Spinal cord (tissue), 10 donors: ENCODE results near the gene CYP2W1. TPM values are rescaled to one million over a fixed set of nuclear protein-coding genes. Genes with fewer than 3 reads are reported as not detected.

Experiments
- DNase-seq, 6 donors: peaks; one replicate each; pipeline versions ENCODE4 v3.0.0 to v3.0.0-alpha.2; 2013 to 2015; ENCODE audit warnings: low spot score in 6 of 6, low read depth in 4 of 6
- H3K27ac ChIP-seq: one replicate; pipeline ENCODE4 v1.5.1; 2013; ENCODE audit warnings: low read depth, low read length, control low read depth
- H3K27me3 ChIP-seq: one replicate; pipeline ENCODE4 v1.6.1; 2013; ENCODE audit warnings: low read length; ENCODE audit not compliant: control insufficient read depth, insufficient read depth
- H3K36me3 ChIP-seq: one replicate; pipeline ENCODE4 v1.6.1; 2013; ENCODE audit warnings: low read length; ENCODE audit not compliant: control insufficient read depth, insufficient read depth
- H3K4me1 ChIP-seq: one replicate; pipeline ENCODE4 v1.6.1; 2013; ENCODE audit warnings: low read length; ENCODE audit not compliant: control insufficient read depth, insufficient read depth
- H3K4me3 ChIP-seq: one replicate; pipeline ENCODE4 v1.5.1; 2013; ENCODE audit warnings: low read depth, low read length, control low read depth
- H3K9me3 ChIP-seq: one replicate; pipeline ENCODE4 v1.6.1; 2013; ENCODE audit warnings: low read length; ENCODE audit not compliant: control insufficient read depth, insufficient read depth
- WGBS: methylation state at CpG from one replicate; pipeline ENCODE4 v1.1.5; 2013; ENCODE audit warnings: missing lambda C conversion rate; ENCODE audit not compliant: insufficient coverage; 5-methylcytosine and 5-hydroxymethylcytosine counted together
- long read RNA-seq, 4 donors: transcript quantifications; one replicate each; lab custom pipeline, GENCODE V29; 2026
- polyA plus RNA-seq, 2 donors: library from polyadenylated mRNA; unstranded; fragments of 120-200 nt; gene quantifications; one replicate each; pipeline ENCODE4 v1.2.1, GENCODE V29; 2013; ENCODE audit not compliant: insufficient read length in 2 of 2
- total RNA-seq, 2 donors: library from RNA; depleted of rRNA in 1 of 2; stranded (reverse); fragments of 120-200 nt in 1 of 2; fragments of >200 nt in 1 of 2; gene quantifications; one replicate each; pipeline versions ENCODE4 v1.2.3 to v1.2.4, GENCODE V29; 2013 to 2014
- donor health status: healthy.

Gene CYP2W1
- total RNA-seq: 1 to 10 TPM; 1.4 to 1.8 TPM
- polyA plus RNA-seq: under 1 TPM; 0.44 to 0.71 TPM
- long read RNA-seq, donor 1: 0 reads
- long read RNA-seq, donor 2: 0 reads
- long read RNA-seq, donor 3: 0 reads
- long read RNA-seq, donor 4, partial matches to known transcripts: 0 of 1 reads
- long read RNA-seq, donor 4, other reads (novel, unspliced or antisense): 0 of 1 reads

GRCh38 chr7:983004-983615 is at the start of gene CYP2W1:
Gene CYP2W1, plus strand, starts transcription at chr7:983181. Its CDS starts 31 bp downstream, at chr7:983212.
- WGBS: 58% methylated on average over 31 of the region's 34 CpGs
- peaks cover 40% of the 10 kb centered on the region for H3K4me1 ChIP-seq
- no peaks in the 10 kb centered on the region for H3K36me3 ChIP-seq
- no peak within 1 kb of the TSS for H3K4me3 ChIP-seq
- no peaks in the 10 kb centered on the region for H3K9me3 ChIP-seq
- DNase-seq: no peak
- H3K27ac ChIP-seq: peak within 1 kb of the TSS; percentile 33
- H3K27me3 ChIP-seq: no peaks in the 10 kb centered on the region

GRCh38 chr7:934469-935163 is 48.4 kb upstream of the CYP2W1 start:
- Histone ChIP-seq H3K4me1 (no peaks in the 10 kb centered on the region), H3K9me3 (no peaks in the 10 kb centered on the region), H3K4me3 (no peak overlapping the region), H3K36me3 (peaks cover 55% of the 10 kb centered on the region), H3K27me3 (no peaks in the 10 kb centered on the region), H3K27ac (no peak overlapping the region)
- WGBS: 87% methylated on average over 33 of the region's 34 CpGs
- no peak for DNase-seq

- H3K36me3 ChIP-seq: peaks cover 55% of the 10 kb centered on the region
- H3K4me1 ChIP-seq: no peaks in the 10 kb centered on the region
- no peak for DNase-seq
- H3K27ac ChIP-seq: no peak overlapping the region
- H3K9me3 ChIP-seq: no peaks in the 10 kb centered on the region
- no peak overlapping the region for H3K4me3 ChIP-seq
- WGBS: 79% methylated on average over 46 of the region's 46 CpGs
- H3K27me3 ChIP-seq: no peaks in the 10 kb centered on the region
Measured at GRCh38 chr7:935164-935873, 47.7 kb upstream of the CYP2W1 start.

- H3K27ac ChIP-seq: no peak overlapping the region
- no peaks in the 10 kb centered on the region for H3K9me3 ChIP-seq
- DNase-seq: no peak
- no peaks in the 10 kb centered on the region for H3K27me3 ChIP-seq
- WGBS: 92% methylated on average over 20 of the region's 28 CpGs
- no peak overlapping the region for H3K4me3 ChIP-seq
- H3K4me1 ChIP-seq: no peaks in the 10 kb centered on the region
- H3K36me3 ChIP-seq: peaks cover 53% of the 10 kb centered on the region
Measured at GRCh38 chr7:935874-936385, 47.1 kb upstream of the CYP2W1 start.

GRCh38 chr7:936386-937054 is 46.5 kb upstream of the CYP2W1 start:
- Histone ChIP-seq H3K27me3 (no peaks in the 10 kb centered on the region), H3K4me1 (no peaks in the 10 kb centered on the region), H3K4me3 (no peak overlapping the region), H3K9me3 (no peaks in the 10 kb centered on the region), H3K36me3 (peaks cover 48% of the 10 kb centered on the region), H3K27ac (no peak overlapping the region)
- no peak for DNase-seq
- WGBS: 81% methylated on average over 18 of the region's 22 CpGs

- Histone ChIP-seq H3K4me1 (no peaks in the 10 kb centered on the region), H3K27ac (no peak overlapping the region), H3K4me3 (no peak overlapping the region), H3K9me3 (no peaks in the 10 kb centered on the region), H3K27me3 (no peaks in the 10 kb centered on the region), H3K36me3 (peaks cover 37% of the 10 kb centered on the region)
- DNase-seq: no peak
- WGBS: 88% methylated on average over 13 of the region's 16 CpGs
Measured at GRCh38 chr7:937856-938484, 45.0 kb upstream of the CYP2W1 start.

GRCh38 chr7:938546-939185 is 44.3 kb upstream of the CYP2W1 start:
- Histone ChIP-seq H3K4me3 (no peak overlapping the region), H3K36me3 (peaks cover 33% of the 10 kb centered on the region), H3K4me1 (no peaks in the 10 kb centered on the region), H3K27ac (no peak overlapping the region), H3K9me3 (no peaks in the 10 kb centered on the region), H3K27me3 (no peaks in the 10 kb centered on the region)
- 92% methylated on average over 25 of the region's 27 CpGs for WGBS
- DNase-seq: no peak

GRCh38 chr7:939843-940242 is 43.1 kb upstream of the CYP2W1 start:
- WGBS: no CpG with 5 or more reads among the region's 4 CpGs
- no peak for DNase-seq
- no peaks in the 10 kb centered on the region for H3K27me3 ChIP-seq
- H3K27ac ChIP-seq: no peak overlapping the region
- peaks cover 27% of the 10 kb centered on the region for H3K36me3 ChIP-seq
- no peak overlapping the region for H3K4me3 ChIP-seq
- no peaks in the 10 kb centered on the region for H3K4me1 ChIP-seq
- H3K9me3 ChIP-seq: no peaks in the 10 kb centered on the region
